Suprapubic skin (tissue), 3 donors: ENCODE measurements around the gene CDC25C.

ENCODE experiments used
- POLR2AphosphoS5 ChIP-seq, 3 donors: sonication (generic); formaldehyde crosslinking; IDR thresholded peaks; one replicate each; pipeline ENCODE4 v1.6.1; 2017; ENCODE audit warnings: antibody characterized with exemption in 3 of 3
- TF ChIP-seq, protein P1 (sequence below), 2 donors: fragments of 200-600 bp in 1 of 2; fragments of 450-650 bp in 1 of 2; sonication (generic) in 1 of 2; IDR thresholded peaks; one replicate each; pipeline ENCODE4 v1.5.1; 2016 to 2019; ENCODE audit warnings: antibody characterized with exemption in 2 of 2, mild to moderate bottlenecking in 1 of 2, moderate library complexity in 1 of 2

GRCh38 chr5:138336952-138337684, 5.5 kb upstream of the CDC25C start:
- TF ChIP-seq, protein P1, sequence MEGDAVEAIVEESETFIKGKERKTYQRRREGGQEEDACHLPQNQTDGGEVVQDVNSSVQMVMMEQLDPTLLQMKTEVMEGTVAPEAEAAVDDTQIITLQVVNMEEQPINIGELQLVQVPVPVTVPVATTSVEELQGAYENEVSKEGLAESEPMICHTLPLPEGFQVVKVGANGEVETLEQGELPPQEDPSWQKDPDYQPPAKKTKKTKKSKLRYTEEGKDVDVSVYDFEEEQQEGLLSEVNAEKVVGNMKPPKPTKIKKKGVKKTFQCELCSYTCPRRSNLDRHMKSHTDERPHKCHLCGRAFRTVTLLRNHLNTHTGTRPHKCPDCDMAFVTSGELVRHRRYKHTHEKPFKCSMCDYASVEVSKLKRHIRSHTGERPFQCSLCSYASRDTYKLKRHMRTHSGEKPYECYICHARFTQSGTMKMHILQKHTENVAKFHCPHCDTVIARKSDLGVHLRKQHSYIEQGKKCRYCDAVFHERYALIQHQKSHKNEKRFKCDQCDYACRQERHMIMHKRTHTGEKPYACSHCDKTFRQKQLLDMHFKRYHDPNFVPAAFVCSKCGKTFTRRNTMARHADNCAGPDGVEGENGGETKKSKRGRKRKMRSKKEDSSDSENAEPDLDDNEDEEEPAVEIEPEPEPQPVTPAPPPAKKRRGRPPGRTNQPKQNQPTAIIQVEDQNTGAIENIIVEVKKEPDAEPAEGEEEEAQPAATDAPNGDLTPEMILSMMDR (IDR thresholded peaks at IDR 0.05), result no peak
- no peak for TF ChIP-seq POLR2AphosphoS5 (IDR thresholded peaks at IDR 0.05)
